ENCODE results near the gene TNFRSF6B. TPM values are rescaled to one million over a fixed set of nuclear protein-coding genes. Genes with fewer than 3 reads are reported as not detected.

TNFRSF6B gene
- total RNA-seq, 1 donor from 2014 or later, result 0.27 TPM

DNA sequence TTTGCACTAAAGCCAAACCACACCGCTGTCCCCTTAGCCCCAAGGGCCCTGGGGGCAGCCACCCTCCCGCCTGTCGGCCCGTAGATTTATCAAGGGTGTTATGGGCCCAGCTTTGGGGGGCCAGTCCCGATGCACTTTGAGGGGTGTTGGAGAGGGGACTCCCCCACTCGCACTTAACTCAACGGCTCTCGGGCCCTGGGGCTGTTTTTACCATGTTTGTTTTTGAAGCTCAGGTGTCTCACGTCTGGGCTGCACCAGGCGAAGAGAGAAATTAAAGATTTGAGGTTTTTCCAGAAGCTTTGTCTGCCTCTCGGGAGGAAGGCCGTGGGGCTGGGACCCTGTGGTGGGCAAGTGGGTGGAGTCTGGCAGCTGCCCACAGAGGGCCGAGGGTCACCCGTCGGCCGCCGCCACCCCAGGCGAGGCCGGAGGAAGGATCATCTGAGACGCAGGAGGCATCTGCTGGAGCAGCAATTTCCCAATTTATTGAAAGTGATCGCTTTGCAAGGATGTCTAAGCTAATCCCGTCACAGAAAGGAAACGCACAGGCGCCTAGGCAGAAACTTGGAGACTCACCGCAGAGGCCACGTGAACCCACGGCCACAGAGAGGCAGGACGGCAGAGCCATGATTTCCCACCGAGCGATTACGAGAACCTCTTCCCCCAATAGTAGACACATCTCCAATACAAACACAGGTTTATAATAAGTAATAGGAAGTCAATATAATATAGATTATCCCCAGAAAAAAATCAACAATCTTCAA lies 46.9 kb downstream of the TNFRSF6B start:
- no peak for DNase-seq
- Histone ChIP-seq H3K4me3 (no peak overlapping the region), H3K9me3 (replicated peaks) (no peaks in the 10 kb centered on the region), H3K27me3 (ENCODE audit: low read depth) (no peaks in the 10 kb centered on the region), H3K27ac (replicated peaks) (peak overlapping the region; percentile 94), H3K36me3 (peaks cover 52% of the 10 kb centered on the region), H3K4me1 (peaks cover 46% of the 10 kb centered on the region)
- intact Hi-C loops (cut with micrococcal nuclease), result no loop called here
- TF ChIP-seq, protein P1, sequence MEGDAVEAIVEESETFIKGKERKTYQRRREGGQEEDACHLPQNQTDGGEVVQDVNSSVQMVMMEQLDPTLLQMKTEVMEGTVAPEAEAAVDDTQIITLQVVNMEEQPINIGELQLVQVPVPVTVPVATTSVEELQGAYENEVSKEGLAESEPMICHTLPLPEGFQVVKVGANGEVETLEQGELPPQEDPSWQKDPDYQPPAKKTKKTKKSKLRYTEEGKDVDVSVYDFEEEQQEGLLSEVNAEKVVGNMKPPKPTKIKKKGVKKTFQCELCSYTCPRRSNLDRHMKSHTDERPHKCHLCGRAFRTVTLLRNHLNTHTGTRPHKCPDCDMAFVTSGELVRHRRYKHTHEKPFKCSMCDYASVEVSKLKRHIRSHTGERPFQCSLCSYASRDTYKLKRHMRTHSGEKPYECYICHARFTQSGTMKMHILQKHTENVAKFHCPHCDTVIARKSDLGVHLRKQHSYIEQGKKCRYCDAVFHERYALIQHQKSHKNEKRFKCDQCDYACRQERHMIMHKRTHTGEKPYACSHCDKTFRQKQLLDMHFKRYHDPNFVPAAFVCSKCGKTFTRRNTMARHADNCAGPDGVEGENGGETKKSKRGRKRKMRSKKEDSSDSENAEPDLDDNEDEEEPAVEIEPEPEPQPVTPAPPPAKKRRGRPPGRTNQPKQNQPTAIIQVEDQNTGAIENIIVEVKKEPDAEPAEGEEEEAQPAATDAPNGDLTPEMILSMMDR (IDR thresholded peaks at IDR 0.05; ENCODE audit: borderline replicate concordance), result no peak

DNA sequence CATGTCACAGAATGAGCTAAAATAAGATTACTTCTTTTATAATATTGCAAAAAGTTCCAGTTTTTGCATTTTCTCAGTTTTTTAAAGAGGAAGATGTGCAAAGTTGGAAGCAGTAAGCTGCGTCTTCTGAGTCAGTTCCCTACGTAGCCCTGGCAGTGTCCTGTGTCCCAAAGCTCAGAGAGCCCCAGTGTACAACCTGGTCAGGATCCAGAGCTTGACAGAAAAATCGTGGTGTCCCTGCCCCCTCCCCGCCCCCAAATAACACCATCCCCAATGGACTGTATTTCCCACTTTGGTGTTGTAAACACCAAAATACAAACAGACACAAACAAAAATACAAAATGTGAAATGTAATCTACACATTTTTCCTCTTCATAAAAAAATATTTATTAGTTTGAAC lies 47.7 kb downstream of the TNFRSF6B start:
- H3K36me3 ChIP-seq, result peaks cover 52% of the 10 kb centered on the region
- no peaks in the 10 kb centered on the region for H3K27me3 ChIP-seq (ENCODE audit: low read depth)
- H3K27ac ChIP-seq (replicated peaks), result no peak overlapping the region
- no peak overlapping the region for H3K4me3 ChIP-seq
- TF ChIP-seq, protein P1 (IDR thresholded peaks at IDR 0.05; ENCODE audit: borderline replicate concordance), result no peak
- H3K4me1 ChIP-seq, result peaks cover 40% of the 10 kb centered on the region
- no peaks in the 10 kb centered on the region for H3K9me3 ChIP-seq (replicated peaks)
- intact Hi-C loops (cut with micrococcal nuclease), result no loop called here
- no peak for DNase-seq

DNA sequence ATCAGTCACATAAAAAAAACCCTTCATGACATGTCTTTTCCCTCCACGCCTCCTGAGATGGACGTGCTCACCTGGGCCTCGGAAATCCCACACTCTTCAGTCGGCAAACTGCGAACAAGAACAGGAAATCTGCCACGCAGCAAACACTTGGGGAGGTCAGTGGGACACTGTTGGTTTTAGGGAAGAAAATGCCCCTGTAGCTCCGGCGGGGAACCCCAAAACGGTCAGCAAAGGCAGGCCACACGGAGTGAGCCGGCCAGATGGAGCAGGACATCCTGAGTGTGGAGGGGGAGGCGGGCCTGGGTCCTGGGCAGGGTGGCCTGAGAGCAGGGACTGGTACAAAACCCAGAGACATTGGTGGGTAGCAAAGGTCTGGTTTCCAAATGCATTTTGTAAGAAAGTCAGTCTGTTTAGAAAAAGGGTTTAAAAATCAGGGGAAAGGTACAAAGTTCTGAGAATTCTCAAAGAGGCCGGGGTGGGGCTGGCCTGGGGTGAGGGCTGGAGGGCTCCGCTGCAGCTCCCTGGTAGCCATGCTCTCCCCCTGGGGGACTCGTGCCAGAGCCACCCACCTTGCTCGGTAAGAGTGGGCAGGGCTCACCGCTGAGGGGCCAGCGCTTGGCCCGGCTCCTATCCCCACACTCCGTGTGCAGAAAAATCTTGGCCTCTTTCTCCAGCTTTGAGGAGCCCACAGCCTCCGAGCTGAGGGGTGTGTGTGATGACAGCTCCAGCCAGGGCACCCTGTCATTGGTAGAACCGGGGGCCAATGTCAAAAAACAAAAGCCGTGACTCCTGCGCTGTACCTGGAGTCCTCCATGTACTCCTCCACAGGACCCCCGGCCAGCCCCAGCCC lies 48.3 kb downstream of the TNFRSF6B start:
- peak overlapping the region; percentile 8 for H3K27ac ChIP-seq (replicated peaks)
- no peaks in the 10 kb centered on the region for H3K27me3 ChIP-seq (ENCODE audit: low read depth)
- H3K4me3 ChIP-seq, result no peak overlapping the region
- intact Hi-C loops (cut with micrococcal nuclease), result no loop called here
- H3K4me1 ChIP-seq, result peaks cover 39% of the 10 kb centered on the region
- H3K36me3 ChIP-seq, result peaks cover 54% of the 10 kb centered on the region
- H3K9me3 ChIP-seq (replicated peaks), result no peaks in the 10 kb centered on the region
- TF ChIP-seq, protein P1 (IDR thresholded peaks at IDR 0.05; ENCODE audit: borderline replicate concordance), result no peak
- no peak for DNase-seq

DNA sequence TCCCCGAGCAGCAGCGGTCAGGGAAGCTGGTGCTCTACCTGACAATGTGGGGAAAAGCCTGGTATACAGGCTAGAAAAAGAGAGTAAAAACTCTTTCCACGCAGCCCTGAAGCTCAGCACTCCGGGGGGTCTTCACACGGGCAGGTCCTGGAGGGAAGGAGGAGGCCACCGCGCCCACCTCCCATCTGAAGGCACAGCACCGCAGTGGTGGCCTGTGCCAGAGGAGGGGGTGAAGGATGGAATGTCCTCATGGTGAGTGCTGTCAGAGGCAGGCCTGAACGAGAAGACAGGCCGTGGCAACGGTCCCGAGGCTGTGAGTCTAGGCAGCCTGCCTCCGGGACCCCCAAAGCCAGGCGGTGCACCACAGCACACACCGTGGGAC lies 49.0 kb downstream of the TNFRSF6B start:
- Histone ChIP-seq H3K36me3 (peaks cover 61% of the 10 kb centered on the region), H3K27ac (replicated peaks) (no peak overlapping the region), H3K4me1 (peaks cover 36% of the 10 kb centered on the region), H3K4me3 (no peak overlapping the region), H3K9me3 (replicated peaks) (no peaks in the 10 kb centered on the region), H3K27me3 (ENCODE audit: low read depth) (no peaks in the 10 kb centered on the region)
- DNase-seq, result no peak
- intact Hi-C loops (cut with micrococcal nuclease), result no loop called here
- TF ChIP-seq, protein P1 (IDR thresholded peaks at IDR 0.05; ENCODE audit: borderline replicate concordance), result no peak

DNA sequence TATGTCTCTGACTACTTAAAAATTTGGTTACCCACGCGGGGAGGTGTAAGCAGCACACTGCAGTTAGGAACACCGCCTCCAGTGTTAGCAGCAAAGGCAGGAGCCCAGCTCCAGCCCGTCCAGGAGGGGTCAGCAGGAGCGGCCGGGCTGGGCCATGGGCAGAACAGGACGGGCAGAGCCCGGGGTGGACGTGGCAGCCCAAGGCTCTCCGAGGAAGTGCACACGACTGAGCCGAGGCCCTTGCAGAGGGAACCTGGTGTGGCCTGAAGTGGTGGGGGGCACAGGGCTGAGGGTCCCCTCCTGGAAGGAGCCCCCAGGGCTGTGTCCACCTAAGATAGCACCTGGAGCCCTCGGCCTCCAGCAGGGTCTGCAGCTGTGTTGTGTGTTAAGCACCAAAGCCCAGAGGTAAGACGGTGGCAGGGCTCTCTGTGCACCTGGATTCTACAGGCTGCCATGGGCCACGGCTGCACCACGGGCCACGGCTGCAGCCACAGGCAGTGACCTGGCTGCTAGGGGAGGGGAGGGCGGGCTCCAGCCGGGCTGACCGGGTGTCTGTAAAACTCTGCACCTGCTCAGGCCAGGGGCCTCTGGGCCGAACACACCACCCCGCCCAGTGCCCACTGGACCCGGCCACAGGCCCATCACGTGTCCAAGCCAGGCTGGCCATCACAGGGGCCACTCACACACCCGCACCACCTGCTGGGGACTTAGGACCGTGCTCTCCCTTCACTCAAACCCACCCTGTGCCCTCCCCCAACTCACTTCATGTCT lies 49.7 kb downstream of the TNFRSF6B start:
- TF ChIP-seq, protein P1 (IDR thresholded peaks at IDR 0.05; ENCODE audit: borderline replicate concordance), result no peak
- H3K36me3 ChIP-seq, result peaks cover 65% of the 10 kb centered on the region
- no peaks in the 10 kb centered on the region for H3K27me3 ChIP-seq (ENCODE audit: low read depth)
- no peak overlapping the region for H3K4me3 ChIP-seq
- no peaks in the 10 kb centered on the region for H3K9me3 ChIP-seq (replicated peaks)
- no peak for DNase-seq
- no peak overlapping the region for H3K27ac ChIP-seq (replicated peaks)
- peaks cover 28% of the 10 kb centered on the region for H3K4me1 ChIP-seq
- intact Hi-C loops (cut with micrococcal nuclease), result no loop called here
